ENCODE results near the gene MINDY4.

GRCh38 chr7:30865076-30865475 lies 93.9 kb downstream of the MINDY4 start:
- TF ChIP-seq EP300 (IDR thresholded peaks at IDR 0.05), result no peak
- no peak for TF ChIP-seq CTCF (IDR thresholded peaks at IDR 0.05)
